HFFc6 (cell line): ENCODE data around the gene TBCCD1. TPM values are rescaled to one million over a fixed set of nuclear protein-coding genes. Genes with fewer than 3 reads are reported as not detected.

Source experiments
- DNase-seq: peaks from one replicate; pipeline ENCODE4 v3.0.0-alpha.2; 2018
- H3K27ac Mint-ChIP-seq: 2 replicates; pipeline ENCODE4 v1.8.0; 2020; ENCODE audit warnings: mild to moderate bottlenecking, mixed read lengths
- H3K27me3 Mint-ChIP-seq: 2 replicates; pipeline ENCODE4 v1.8.0; 2021; ENCODE audit warnings: mild to moderate bottlenecking, moderate library complexity, mixed read lengths; ENCODE audit not compliant: insufficient read depth
- H3K36me3 Mint-ChIP-seq: 2 replicates; pipeline ENCODE4 v1.8.0; 2021; ENCODE audit warnings: low read depth, mixed read lengths
- H3K4me1 Mint-ChIP-seq: 2 replicates; pipeline ENCODE4 v1.8.0; 2020; ENCODE audit warnings: low read depth, mixed read lengths
- H3K4me3 Mint-ChIP-seq: 2 replicates; pipeline ENCODE4 v1.8.0; 2020; ENCODE audit warnings: mild to moderate bottlenecking, moderate library complexity, mixed read lengths
- H3K9me3 Mint-ChIP-seq: 2 replicates; pipeline ENCODE4 v1.8.0; 2020; ENCODE audit warnings: mild to moderate bottlenecking, mixed read lengths
- long read RNA-seq: library from polyadenylated mRNA; unstranded; transcript quantifications from one replicate; pipeline ENCODE4 v2.0.0, GENCODE V29; 2019
- total RNA-seq, 6 experiments: library from RNA; stranded (reverse); fragmentation: NEBNext Ultra II Directional; extraction: Animal tissue kit (Norgen Biotek cat#: 25700); gene quantifications; 2 replicates in 1 of 6; 3 replicates in 5 of 6; pipeline ENCODE4 v1.2.3, GENCODE V29; 2021
- TF ChIP-seq, protein P1 (sequence below): fragments of 200-600 bp; sonication (generic); IDR thresholded peaks from 2 replicates; pipeline ENCODE4 v1.5.0; 2021; ENCODE audit warnings: antibody characterized with exemption, mild to moderate bottlenecking

Gene TBCCD1, protein sequence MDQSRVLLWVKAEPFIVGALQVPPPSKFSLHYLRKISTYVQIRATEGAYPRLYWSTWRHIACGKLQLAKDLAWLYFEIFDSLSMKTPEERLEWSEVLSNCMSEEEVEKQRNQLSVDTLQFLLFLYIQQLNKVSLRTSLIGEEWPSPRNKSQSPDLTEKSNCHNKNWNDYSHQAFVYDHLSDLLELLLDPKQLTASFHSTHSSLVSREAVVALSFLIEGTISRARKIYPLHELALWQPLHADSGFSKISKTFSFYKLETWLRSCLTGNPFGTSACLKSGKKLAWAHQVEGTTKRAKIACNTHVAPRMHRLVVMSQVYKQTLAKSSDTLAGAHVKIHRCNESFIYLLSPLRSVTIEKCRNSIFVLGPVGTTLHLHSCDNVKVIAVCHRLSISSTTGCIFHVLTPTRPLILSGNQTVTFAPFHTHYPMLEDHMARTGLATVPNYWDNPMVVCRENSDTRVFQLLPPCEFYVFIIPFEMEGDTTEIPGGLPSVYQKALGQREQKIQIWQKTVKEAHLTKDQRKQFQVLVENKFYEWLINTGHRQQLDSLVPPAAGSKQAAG
- 1 to 10 TPM; 4.8 to 8.0 (median 6.0) TPM for total RNA-seq
- long read RNA-seq, transcript TBCCD1-201 (8 exons, 2,441 nt) = major isoform, 11 of 16 reads
- long read RNA-seq, partial matches to known transcripts = 4 of 16 reads
- long read RNA-seq, other reads (novel, unspliced or antisense) = 1 of 16 reads

DNA sequence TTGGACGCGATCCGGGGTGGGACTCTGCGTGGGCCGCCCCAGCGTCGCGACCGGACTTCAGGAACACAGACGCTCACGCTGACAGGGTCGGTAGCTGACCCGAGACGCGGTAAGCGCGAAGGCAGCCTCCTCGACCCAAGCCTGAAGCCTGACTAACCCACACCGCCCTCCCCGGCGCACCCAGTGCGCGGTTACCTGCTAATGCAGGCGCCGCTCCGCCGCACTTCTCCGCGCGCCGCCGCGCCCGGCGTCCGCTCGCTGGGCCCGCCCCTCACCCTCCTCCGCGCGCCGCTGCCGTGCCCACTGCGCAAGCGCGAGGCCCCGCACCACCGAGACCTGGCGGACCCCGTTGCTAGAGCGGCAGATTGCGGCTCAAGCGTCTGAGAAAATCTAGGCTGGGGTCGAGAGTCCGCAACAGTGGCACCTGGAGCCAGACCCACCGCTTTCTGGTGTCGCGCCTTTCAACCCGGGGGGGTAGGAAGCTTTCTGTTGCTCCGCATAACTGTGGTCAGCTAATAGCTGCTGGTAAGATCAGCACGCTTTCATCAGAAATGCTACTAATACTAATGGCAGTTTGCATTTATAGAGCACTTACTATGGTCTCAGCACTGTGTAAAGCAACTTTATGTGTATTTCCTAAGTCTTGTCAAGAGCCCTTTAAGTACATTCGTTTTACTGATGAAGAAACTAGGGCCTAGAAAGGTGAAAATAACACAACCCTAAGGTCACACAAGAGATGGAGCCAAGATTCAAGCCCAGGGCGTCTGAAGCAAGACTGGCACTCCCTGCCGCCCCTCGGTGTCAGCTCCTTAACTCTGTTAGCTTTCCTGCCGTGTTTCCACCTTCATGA, at the start of gene TBCCD1:
TSS of gene TBCCD1 (minus strand) at position 268 of the 850 bp plus-strand sequence. CDS start 3,010 bp downstream, outside the sequence.
- Mint-ChIP-seq H3K36me3 (peaks cover 3% of the 10 kb centered on the region), H3K9me3 (no peaks in the 10 kb centered on the region), H3K27ac (peak within 1 kb of the TSS; percentile 90), H3K4me1 (peaks cover 52% of the 10 kb centered on the region), H3K4me3 (peak within 1 kb of the TSS; percentile 93), H3K27me3 (peaks cover 8% of the 10 kb centered on the region)
- TF ChIP-seq, protein P1, sequence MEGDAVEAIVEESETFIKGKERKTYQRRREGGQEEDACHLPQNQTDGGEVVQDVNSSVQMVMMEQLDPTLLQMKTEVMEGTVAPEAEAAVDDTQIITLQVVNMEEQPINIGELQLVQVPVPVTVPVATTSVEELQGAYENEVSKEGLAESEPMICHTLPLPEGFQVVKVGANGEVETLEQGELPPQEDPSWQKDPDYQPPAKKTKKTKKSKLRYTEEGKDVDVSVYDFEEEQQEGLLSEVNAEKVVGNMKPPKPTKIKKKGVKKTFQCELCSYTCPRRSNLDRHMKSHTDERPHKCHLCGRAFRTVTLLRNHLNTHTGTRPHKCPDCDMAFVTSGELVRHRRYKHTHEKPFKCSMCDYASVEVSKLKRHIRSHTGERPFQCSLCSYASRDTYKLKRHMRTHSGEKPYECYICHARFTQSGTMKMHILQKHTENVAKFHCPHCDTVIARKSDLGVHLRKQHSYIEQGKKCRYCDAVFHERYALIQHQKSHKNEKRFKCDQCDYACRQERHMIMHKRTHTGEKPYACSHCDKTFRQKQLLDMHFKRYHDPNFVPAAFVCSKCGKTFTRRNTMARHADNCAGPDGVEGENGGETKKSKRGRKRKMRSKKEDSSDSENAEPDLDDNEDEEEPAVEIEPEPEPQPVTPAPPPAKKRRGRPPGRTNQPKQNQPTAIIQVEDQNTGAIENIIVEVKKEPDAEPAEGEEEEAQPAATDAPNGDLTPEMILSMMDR = no peak
- DNase-seq = peak; percentile 79

DNA sequence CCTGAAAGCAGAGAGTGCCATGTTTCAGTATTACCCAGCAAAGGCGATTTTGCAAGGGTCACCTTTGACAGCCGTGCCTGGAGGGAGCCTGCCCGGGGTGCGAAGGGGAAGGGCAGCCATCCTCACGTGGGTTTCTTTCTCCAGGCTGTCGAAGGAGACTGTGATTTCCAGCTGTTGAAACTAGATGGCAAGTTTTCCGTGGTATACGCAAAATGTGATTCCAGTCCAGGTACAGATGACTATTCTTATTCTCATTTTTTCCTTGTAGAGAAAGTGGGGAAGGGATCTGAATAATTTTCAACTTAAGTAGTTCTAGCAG, 49.1 kb upstream of the TBCCD1 start:
- Mint-ChIP-seq H3K4me3 (no peak overlapping the region), H3K36me3 (no peaks in the 10 kb centered on the region), H3K27me3 (peaks cover 9% of the 10 kb centered on the region), H3K4me1 (peaks cover 28% of the 10 kb centered on the region), H3K9me3 (no peaks in the 10 kb centered on the region), H3K27ac (no peak overlapping the region)
- DNase-seq = no peak
- TF ChIP-seq, protein P1 = no peak

DNA sequence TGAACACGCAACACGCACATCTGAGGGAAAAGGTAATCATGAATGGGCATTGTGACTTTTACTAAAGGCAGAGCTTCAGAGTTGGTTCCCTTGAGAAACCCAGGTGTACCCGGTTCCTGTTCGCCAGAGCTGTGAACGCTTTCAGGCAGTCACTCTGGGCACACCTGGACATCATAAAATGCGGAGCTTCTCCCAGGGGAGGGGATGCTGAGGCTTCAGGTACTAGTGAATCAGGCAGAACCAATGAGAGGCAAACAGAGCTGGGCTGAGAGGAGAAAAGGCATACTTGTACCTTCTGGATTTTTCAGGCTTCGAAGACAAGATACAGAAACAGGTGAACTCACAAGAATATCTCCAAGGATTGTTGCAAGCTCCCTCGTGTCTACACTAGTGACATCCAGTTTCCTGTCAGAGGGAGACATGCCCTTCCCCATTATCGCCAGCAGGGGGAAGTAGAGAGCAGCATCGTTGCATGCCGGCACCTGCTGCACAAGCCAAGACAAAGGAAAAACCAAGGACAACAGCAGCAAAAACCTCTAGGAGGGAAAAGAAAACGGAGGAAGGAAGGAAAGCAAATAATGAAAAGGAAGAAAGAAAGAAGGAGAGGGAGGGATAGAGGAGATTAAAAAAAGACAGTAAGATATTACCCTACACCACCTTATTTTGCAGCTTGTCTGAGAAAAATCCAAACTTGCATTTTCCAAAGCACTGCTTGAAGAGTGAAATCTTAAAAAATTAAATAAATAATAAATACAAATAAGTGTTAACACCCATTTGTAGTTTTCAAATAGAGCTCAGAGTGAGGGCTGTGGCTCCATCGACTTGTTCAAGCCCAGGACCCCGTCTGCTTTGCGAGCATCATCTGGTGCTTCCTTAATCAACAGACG, 47.7 kb upstream of the TBCCD1 start:
- peaks cover 10% of the 10 kb centered on the region for H3K27me3 Mint-ChIP-seq
- H3K27ac Mint-ChIP-seq = no peak overlapping the region
- TF ChIP-seq, protein P1 = peak; percentile 98
- peak overlapping the region; percentile 16; the same call in 1 of the 2 replicates for H3K4me3 Mint-ChIP-seq
- H3K36me3 Mint-ChIP-seq = no peaks in the 10 kb centered on the region
- H3K4me1 Mint-ChIP-seq = peaks cover 28% of the 10 kb centered on the region
- no peaks in the 10 kb centered on the region for H3K9me3 Mint-ChIP-seq
- DNase-seq = peak; percentile 66

DNA sequence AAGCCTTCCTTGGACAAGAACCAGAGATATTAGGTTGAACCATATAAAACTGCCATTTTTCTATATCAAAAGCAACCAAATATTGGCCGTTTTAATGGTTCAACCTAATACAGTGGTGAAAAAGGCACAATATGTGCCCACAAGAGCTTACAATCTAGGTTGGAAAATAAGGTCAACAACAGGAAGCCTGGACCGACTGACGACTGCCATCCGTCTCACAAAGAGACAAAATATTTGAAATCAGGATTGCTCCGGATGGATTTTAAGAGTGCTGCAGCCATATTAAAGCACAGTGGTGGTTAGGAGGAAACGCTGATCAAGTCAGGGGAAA, 47.1 kb upstream of the TBCCD1 start:
- Mint-ChIP-seq H3K4me3 (no peak overlapping the region), H3K27ac (no peak overlapping the region), H3K9me3 (no peaks in the 10 kb centered on the region), H3K27me3 (peaks cover 10% of the 10 kb centered on the region), H3K4me1 (peaks cover 28% of the 10 kb centered on the region), H3K36me3 (no peaks in the 10 kb centered on the region)
- TF ChIP-seq, protein P1 = no peak
- no peak for DNase-seq
